K562 (cell line): Measurements from ENCODE around the gene CTDSPL2. TPM values are rescaled to one million over a fixed set of nuclear protein-coding genes. Genes with fewer than 3 reads are reported as not detected.

ENCODE experiments used
- ATAC-seq: fragments of 200-7000 bp; cut with Tn5 transposase; 3 replicates; pipeline ENCODE4 v1.9.1; 2020; ENCODE audit warnings: moderate library complexity
- BruUV-seq: library from RNA; stranded (reverse); fragments of 400-500 nt; replicated peaks from 2 replicates; lab custom pipeline; 2021; lab: Mats Ljungman, UMichigan
- CTCF ChIA-PET: fragments of 300-600 bp; formaldehyde crosslinking; extraction: SDS; loops from one replicate; lab custom pipeline; 2021; ENCODE audit warnings: low intra/inter-chr PET ratio; lab: Yijun Ruan, JAX
- POLR2A ChIA-PET: fragments of 300-600, 350-650 bp; sonication (Branson Sonifier 250); formaldehyde crosslinking; extraction: SDS; loops from one replicate; lab custom pipeline; 2021; ENCODE audit warnings: antibody characterized with exemption, inconsistent platforms; lab: Yijun Ruan, JAX
- DNase-seq, 4 experiments: peaks; one replicate each; pipeline versions ENCODE4 v3.0.0 to v3.0.0-alpha.2; 2011 to 2018; ENCODE audit warnings: low spot score in 3 of 4, mixed read lengths in 3 of 4; ENCODE audit errors: extremely low read depth in 1 of 4
- FAIRE-seq: peaks from 2 replicates; lab custom pipeline; 2011; peaks lifted over from hg19 to GRCh38; lab: Jason Lieb, UNC
- H2AFZ ChIP-seq: 2 replicates; pipeline ENCODE4 v1.6.0; 2011; ENCODE audit warnings: low read depth, low read length, control low read depth, inconsistent platforms
- H3K27ac ChIP-seq: fragments of 200-600 bp; 3 replicates; pipeline ENCODE4 v1.8.0; 2011; ENCODE audit warnings: low read depth, mild to moderate bottlenecking, control low read depth, inconsistent platforms, low read length, moderate library complexity, mixed read lengths; ENCODE audit errors: extremely low read depth
- H3K27me3 ChIP-seq, 2 experiments: fragments of 300-600 bp in 1 of 2; 2 replicates in 1 of 2; 3 replicates in 1 of 2; pipeline versions ENCODE4 v1.6.0 to v1.8.0; 2011; ENCODE audit warnings: inconsistent platforms in 2 of 2, low read length in 2 of 2, mild to moderate bottlenecking in 1 of 2, mixed read lengths in 1 of 2, moderate library complexity in 1 of 2; ENCODE audit not compliant: control insufficient read depth in 2 of 2, insufficient read depth in 2 of 2
- H3K36me3 ChIP-seq: fragments of 300-600 bp; 3 replicates; pipeline ENCODE4 v1.8.0; 2011; ENCODE audit warnings: mild to moderate bottlenecking, low read length, inconsistent platforms; ENCODE audit not compliant: control insufficient read depth, insufficient read depth
- H3K4me1 ChIP-seq, 2 experiments: fragments of 200-600 bp in 1 of 2; replicated peaks in 1 of 2; 2 replicates in 1 of 2; 3 replicates in 1 of 2; pipeline versions ENCODE4 v1.5.1 to v1.8.0; 2011; ENCODE audit warnings: inconsistent platforms in 2 of 2, low read length in 2 of 2, mild to moderate bottlenecking in 1 of 2, mixed read lengths in 1 of 2, moderate library complexity in 1 of 2; ENCODE audit not compliant: control insufficient read depth in 2 of 2, insufficient read depth in 2 of 2
- H3K4me2 ChIP-seq: 2 replicates; pipeline ENCODE4 v1.6.1; 2011; ENCODE audit warnings: low read length, control low read depth, inconsistent platforms, mixed read lengths; ENCODE audit not compliant: insufficient read depth
- H3K4me3 ChIP-seq: fragments of 200-600 bp; sonication (generic), shearing (Covaris generic); 2 replicates; pipeline ENCODE4 v1.5.1; 2016; ENCODE audit warnings: control low read depth, inconsistent platforms
- H3K79me2 ChIP-seq: fragments of 200-600 bp; 3 replicates; pipeline ENCODE4 v1.8.0; 2011; ENCODE audit warnings: low read length, inconsistent platforms; ENCODE audit not compliant: control insufficient read depth, insufficient read depth
- H3K9ac ChIP-seq, 2 experiments: 2 replicates each; pipeline versions ENCODE4 v1.6.0 to v1.6.1; 2011; ENCODE audit warnings: low read depth in 2 of 2, low read length in 2 of 2, control low read depth in 1 of 2, inconsistent platforms in 1 of 2, mild to moderate bottlenecking in 1 of 2, mixed read lengths in 1 of 2; ENCODE audit not compliant: insufficient read depth in 1 of 2
- H3K9me1 ChIP-seq: one replicate; pipeline ENCODE4 v1.6.0; 2011; ENCODE audit warnings: inconsistent platforms, mild to moderate bottlenecking, low read length, moderate library complexity; ENCODE audit not compliant: control insufficient read depth, insufficient read depth
- H3K9me3 ChIP-seq: replicated peaks from 2 replicates; pipeline ENCODE4 v1.5.1; 2011; ENCODE audit warnings: low read depth, low read length, inconsistent platforms; ENCODE audit not compliant: control insufficient read depth, insufficient read depth
- H4K20me1 ChIP-seq: replicated peaks from 2 replicates; pipeline ENCODE4 v1.6.1; 2011; ENCODE audit warnings: low read length, inconsistent platforms, mixed read lengths; ENCODE audit not compliant: control insufficient read depth, insufficient read depth
- CEBPB ChIP-seq: fragments of 450-650 bp; IDR thresholded peaks from 2 replicates; pipeline ENCODE4 v1.6.1; 2016; ENCODE audit warnings: missing genetic modification characterization, missing compliant biosample characterization
- DNMT1 ChIP-seq: fragments of 450-650 bp; IDR thresholded peaks from 2 replicates; pipeline ENCODE4 v1.6.1; 2016; ENCODE audit warnings: antibody characterized with exemption, mild to moderate bottlenecking
- GATA2 ChIP-seq: sonication (generic); formaldehyde crosslinking; IDR thresholded peaks from 2 replicates; pipeline ENCODE4 v1.4.0; 2020; ENCODE audit warnings: mild to moderate bottlenecking, missing genetic modification reagents
- HMG20B ChIP-seq: fragments of 250-450 bp; sonication (Bioruptor Pico); IDR thresholded peaks from 2 replicates; pipeline ENCODE4 v1.5.0; 2021; ENCODE audit warnings: mild to moderate bottlenecking
- HNRNPL ChIP-seq: fragments of 200-400 bp; formaldehyde crosslinking; IDR thresholded peaks from 2 replicates; pipeline ENCODE4 v1.6.1; 2017; ENCODE audit warnings: low read depth, mild to moderate bottlenecking, low read length
- MTF1 ChIP-seq: fragments of 250-450 bp; sonication (Bioruptor Pico); IDR thresholded peaks from 2 replicates; pipeline ENCODE4 v1.9.0; 2021; ENCODE audit warnings: moderate library complexity, mild to moderate bottlenecking, inconsistent platforms, borderline replicate concordance
- NCOA4 ChIP-seq: fragments of 450-650 bp; IDR thresholded peaks from 2 replicates; pipeline ENCODE4 v1.6.1; 2018; ENCODE audit warnings: mild to moderate bottlenecking; ENCODE audit not compliant: partially characterized antibody
- RAD21 ChIP-seq, 2 experiments: fragments of 250-450 bp in 1 of 2; fragments of 450-650 bp in 1 of 2; sonication (Bioruptor Pico) in 1 of 2; formaldehyde crosslinking in 1 of 2; IDR thresholded peaks in 1 of 2; conservative IDR thresholded peaks in 1 of 2; 2 replicates each; pipeline versions ENCODE4 v1.4.0 to v1.8.0; 2020 to 2022; ENCODE audit warnings: mild to moderate bottlenecking in 2 of 2, moderate library complexity in 1 of 2
- TFAM ChIP-seq: fragments of 250-450 bp; sonication (Bioruptor Pico); conservative IDR thresholded peaks from 2 replicates; pipeline ENCODE4 v1.5.0; 2021; ENCODE audit warnings: mild to moderate bottlenecking, moderate library complexity
- ZNF121 ChIP-seq: sonication (generic); formaldehyde crosslinking; conservative IDR thresholded peaks from 2 replicates; pipeline ENCODE4 v1.8.0; 2022; ENCODE audit warnings: missing genetic modification reagents
- ZNF316 ChIP-seq: fragments of 450-650 bp; IDR thresholded peaks from 2 replicates; pipeline ENCODE4 v1.6.1; 2016
- ZNF436 ChIP-seq: fragments of 250-450, 450-650 bp; sonication (Bioruptor Pico); formaldehyde crosslinking; IDR thresholded peaks from 2 replicates; pipeline ENCODE4 v1.7.0; 2020; ENCODE audit warnings: mild to moderate bottlenecking
- ZNF507 ChIP-seq: conservative IDR thresholded peaks from 2 replicates; pipeline ENCODE4 v1.6.1; 2017; ENCODE audit warnings: missing genetic modification characterization, missing compliant biosample characterization
- ZNF79 ChIP-seq: fragments of 250-450 bp; sonication (Bioruptor Pico); IDR thresholded peaks from 2 replicates; pipeline ENCODE4 v1.4.0; 2020; ENCODE audit warnings: low read depth, mild to moderate bottlenecking, moderate library complexity
- WGBS: fragments of 100-300 bp; shearing (Covaris generic); methylation state at CpG from one replicate; pipeline ENCODE4 v1.1.6; 2016; ENCODE audit warnings: low coverage, mixed read lengths; ENCODE audit not compliant: insufficient coverage; ENCODE audit errors: missing lambda C conversion rate; 5-methylcytosine and 5-hydroxymethylcytosine counted together
- in situ Hi-C: fragments of 300-500 bp; cut with MboI; formaldehyde crosslinking; loops from 4 replicates; pipeline ENCODE4 v1.15.0; 2018; ENCODE audit warnings: inconsistent platforms, mixed read lengths
- intact Hi-C: fragments of 100-400 bp; cut with micrococcal nuclease; formaldehyde crosslinking; loops from 2 replicates; pipeline ENCODE4 v1.14.2; 2022
- polyA plus RNA-seq, 8 experiments: library from polyadenylated mRNA; depleted of rRNA in 4 of 8; stranded (reverse) in 5 of 8; unstranded in 3 of 8; fragments of >200 nt; fragmentation: Nextera tagmentation in 2 of 8; fragmentation: Illumina TruSeq in 1 of 8; extraction: Ambion mirVana in 2 of 8; extraction: Trizol in 1 of 8; gene quantifications; 2 replicates each; pipeline versions ENCODE4 v1.2.1 to v1.2.3, GENCODE V29; 2011 to 2014; ENCODE audit warnings: inconsistent platforms in 1 of 8, missing spikeins in 1 of 8
- total RNA-seq, 7 experiments: library from RNA; depleted of rRNA in 6 of 7; stranded (reverse); fragments of >200 nt in 6 of 7; fragmentation: Illumina TruSeq in 2 of 7; extraction: Trizol in 2 of 7; gene quantifications; 2 replicates each; pipeline versions ENCODE4 v1.2.1 to v1.2.3, GENCODE V29; 2011 to 2021; ENCODE audit warnings: low replicate concordance in 1 of 7
- TF ChIP-seq, protein P1 (sequence below): fragments of 150-350 bp; conservative IDR thresholded peaks from 2 replicates; pipeline ENCODE4 v1.6.1; 2014; ENCODE audit warnings: low read length
- TF ChIP-seq, protein P2 (sequence below): sonication (generic); formaldehyde crosslinking; IDR thresholded peaks from 2 replicates; pipeline ENCODE4 v1.8.1; 2023; ENCODE audit warnings: missing genetic modification reagents, mild to moderate bottlenecking, borderline replicate concordance

Gene CTDSPL2
- total and polyA plus RNA-seq, 9 of the 15 experiments (the other 6 are each of a cell fraction or from before 2014, with no cell fraction given) = 16.8 to 79.0 (median 53.1) TPM

GRCh38 chr15:44485880-44486279 lies 58.5 kb downstream of the CTDSPL2 start:
- FAIRE-seq = no peak
- Histone ChIP-seq H3K4me3 (no peak overlapping the region), H3K36me3 (peaks cover 60% of the 10 kb centered on the region), H3K79me2 (peaks cover 23% of the 10 kb centered on the region), H3K4me2 (no peak overlapping the region), H4K20me1 (no peaks in the 10 kb centered on the region), H3K9me1 (no peaks in the 10 kb centered on the region), H3K27me3 (no peaks in the 10 kb centered on the region), H2AFZ (no peak overlapping the region), H3K4me1 (peaks cover 0 to 5% of the 10 kb centered on the region in 2 experiments; a peak in 2 of 5 replicates), H3K9me3 (no peaks in the 10 kb centered on the region), H3K9ac (no peak overlapping the region), H3K27ac (no peak overlapping the region)
- no peak for ATAC-seq
- in situ Hi-C loops = no loop called here
- DNase-seq = no peak
- CTCF ChIA-PET = no interaction called here
- intact Hi-C loops = no loop called here
- POLR2A ChIA-PET = no interaction called here
- no TSS peak for BruUV-seq
- WGBS = 81% methylated on average over 3 of the region's 3 CpGs
- TF ChIP-seq, protein P1, sequence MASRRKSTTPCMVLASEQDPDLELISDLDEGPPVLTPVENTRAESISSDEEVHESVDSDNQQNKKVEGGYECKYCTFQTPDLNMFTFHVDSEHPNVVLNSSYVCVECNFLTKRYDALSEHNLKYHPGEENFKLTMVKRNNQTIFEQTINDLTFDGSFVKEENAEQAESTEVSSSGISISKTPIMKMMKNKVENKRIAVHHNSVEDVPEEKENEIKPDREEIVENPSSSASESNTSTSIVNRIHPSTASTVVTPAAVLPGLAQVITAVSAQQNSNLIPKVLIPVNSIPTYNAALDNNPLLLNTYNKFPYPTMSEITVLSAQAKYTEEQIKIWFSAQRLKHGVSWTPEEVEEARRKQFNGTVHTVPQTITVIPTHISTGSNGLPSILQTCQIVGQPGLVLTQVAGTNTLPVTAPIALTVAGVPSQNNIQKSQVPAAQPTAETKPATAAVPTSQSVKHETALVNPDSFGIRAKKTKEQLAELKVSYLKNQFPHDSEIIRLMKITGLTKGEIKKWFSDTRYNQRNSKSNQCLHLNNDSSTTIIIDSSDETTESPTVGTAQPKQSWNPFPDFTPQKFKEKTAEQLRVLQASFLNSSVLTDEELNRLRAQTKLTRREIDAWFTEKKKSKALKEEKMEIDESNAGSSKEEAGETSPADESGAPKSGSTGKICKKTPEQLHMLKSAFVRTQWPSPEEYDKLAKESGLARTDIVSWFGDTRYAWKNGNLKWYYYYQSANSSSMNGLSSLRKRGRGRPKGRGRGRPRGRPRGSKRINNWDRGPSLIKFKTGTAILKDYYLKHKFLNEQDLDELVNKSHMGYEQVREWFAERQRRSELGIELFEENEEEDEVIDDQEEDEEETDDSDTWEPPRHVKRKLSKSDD = no peak
- no peak for TF ChIP-seq ZNF79 (CRISPR knock-in tag)
- TF ChIP-seq NCOA4 = no peak
- no peak for TF ChIP-seq GATA2
- TF ChIP-seq DNMT1 = no peak
- no peak for TF ChIP-seq TFAM (CRISPR knock-in tag)
- no peak for TF ChIP-seq MTF1 (CRISPR knock-in tag)
- TF ChIP-seq ZNF507 (tag) = no peak
- TF ChIP-seq, protein P2, sequence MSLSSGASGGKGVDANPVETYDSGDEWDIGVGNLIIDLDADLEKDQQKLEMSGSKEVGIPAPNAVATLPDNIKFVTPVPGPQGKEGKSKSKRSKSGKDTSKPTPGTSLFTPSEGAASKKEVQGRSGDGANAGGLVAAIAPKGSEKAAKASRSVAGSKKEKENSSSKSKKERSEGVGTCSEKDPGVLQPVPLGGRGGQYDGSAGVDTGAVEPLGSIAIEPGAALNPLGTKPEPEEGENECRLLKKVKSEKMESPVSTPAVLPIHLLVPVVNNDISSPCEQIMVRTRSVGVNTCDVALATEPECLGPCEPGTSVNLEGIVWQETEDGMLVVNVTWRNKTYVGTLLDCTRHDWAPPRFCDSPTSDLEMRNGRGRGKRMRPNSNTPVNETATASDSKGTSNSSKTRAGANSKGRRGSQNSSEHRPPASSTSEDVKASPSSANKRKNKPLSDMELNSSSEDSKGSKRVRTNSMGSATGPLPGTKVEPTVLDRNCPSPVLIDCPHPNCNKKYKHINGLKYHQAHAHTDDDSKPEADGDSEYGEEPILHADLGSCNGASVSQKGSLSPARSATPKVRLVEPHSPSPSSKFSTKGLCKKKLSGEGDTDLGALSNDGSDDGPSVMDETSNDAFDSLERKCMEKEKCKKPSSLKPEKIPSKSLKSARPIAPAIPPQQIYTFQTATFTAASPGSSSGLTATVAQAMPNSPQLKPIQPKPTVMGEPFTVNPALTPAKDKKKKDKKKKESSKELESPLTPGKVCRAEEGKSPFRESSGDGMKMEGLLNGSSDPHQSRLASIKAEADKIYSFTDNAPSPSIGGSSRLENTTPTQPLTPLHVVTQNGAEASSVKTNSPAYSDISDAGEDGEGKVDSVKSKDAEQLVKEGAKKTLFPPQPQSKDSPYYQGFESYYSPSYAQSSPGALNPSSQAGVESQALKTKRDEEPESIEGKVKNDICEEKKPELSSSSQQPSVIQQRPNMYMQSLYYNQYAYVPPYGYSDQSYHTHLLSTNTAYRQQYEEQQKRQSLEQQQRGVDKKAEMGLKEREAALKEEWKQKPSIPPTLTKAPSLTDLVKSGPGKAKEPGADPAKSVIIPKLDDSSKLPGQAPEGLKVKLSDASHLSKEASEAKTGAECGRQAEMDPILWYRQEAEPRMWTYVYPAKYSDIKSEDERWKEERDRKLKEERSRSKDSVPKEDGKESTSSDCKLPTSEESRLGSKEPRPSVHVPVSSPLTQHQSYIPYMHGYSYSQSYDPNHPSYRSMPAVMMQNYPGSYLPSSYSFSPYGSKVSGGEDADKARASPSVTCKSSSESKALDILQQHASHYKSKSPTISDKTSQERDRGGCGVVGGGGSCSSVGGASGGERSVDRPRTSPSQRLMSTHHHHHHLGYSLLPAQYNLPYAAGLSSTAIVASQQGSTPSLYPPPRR = no peak
- no peak for TF ChIP-seq HMG20B (CRISPR knock-in tag)
- TF ChIP-seq ZNF316 = no peak
- no peak for TF ChIP-seq RAD21 (CRISPR knock-in tag; conservative IDR thresholded peaks at IDR 0.05 in 1 of 2, IDR thresholded peaks at IDR 0.05 in 1 of 2)
- TF ChIP-seq ZNF121 = no peak
- no peak for TF ChIP-seq CEBPB (tag)
- no peak for TF ChIP-seq ZNF436 (CRISPR knock-in tag)
- TF ChIP-seq HNRNPL = no peak
